Smooth muscle cell (in vitro differentiated cells): ENCODE results near the gene DDAH1. TPM values are rescaled to one million over a fixed set of nuclear protein-coding genes. Genes with fewer than 3 reads are reported as not detected.

Source experiments
- DNase-seq: peaks from one replicate; lab custom pipeline; 2025; ENCODE audit not compliant: unreplicated experiment; lab: John Stamatoyannopoulos, UW
- H2AFZ ChIP-seq: fragments of 200-600 bp; sonication (generic); 2 replicates; pipeline ENCODE4 v1.6.0; 2016; ENCODE audit warnings: antibody characterized with exemption, low read depth, mild to moderate bottlenecking
- H3F3A ChIP-seq: fragments of 200-600 bp; sonication (generic); 2 replicates; pipeline ENCODE4 v1.6.0; 2017; ENCODE audit warnings: antibody characterized with exemption, low read depth
- H3K27ac ChIP-seq: fragments of 200-600 bp; sonication (generic); 2 replicates; pipeline ENCODE4 v1.5.1; 2016; ENCODE audit warnings: low read depth, mild to moderate bottlenecking
- H3K27me3 ChIP-seq: fragments of 200-600 bp; sonication (generic); 2 replicates; pipeline ENCODE4 v1.6.1; 2016; ENCODE audit warnings: low read depth, mild to moderate bottlenecking
- H3K36me3 ChIP-seq: fragments of 200-600 bp; sonication (generic); 2 replicates; pipeline ENCODE4 v1.5.1; 2016; ENCODE audit warnings: low read depth
- H3K4me1 ChIP-seq: fragments of 200-600 bp; sonication (generic); 2 replicates; pipeline ENCODE4 v1.5.1; 2016; ENCODE audit warnings: low read depth
- H3K4me2 ChIP-seq: fragments of 200-600 bp; sonication (generic); 2 replicates; pipeline ENCODE4 v1.6.0; 2016; ENCODE audit warnings: mild to moderate bottlenecking
- H3K4me3 ChIP-seq: fragments of 200-600 bp; sonication (generic); 2 replicates; pipeline ENCODE4 v1.5.1; 2016; ENCODE audit warnings: mild to moderate bottlenecking
- H3K79me2 ChIP-seq: fragments of 200-600 bp; sonication (generic); 2 replicates; pipeline ENCODE4 v1.6.0; 2016; ENCODE audit warnings: low read depth, mild to moderate bottlenecking
- H3K9ac ChIP-seq: fragments of 200-600 bp; sonication (generic); 2 replicates; pipeline ENCODE4 v1.6.0; 2016; ENCODE audit warnings: low read depth
- H3K9me3 ChIP-seq: fragments of 200-600 bp; sonication (generic); replicated peaks from 2 replicates; pipeline ENCODE4 v1.5.1; 2016; ENCODE audit warnings: low read depth
- H4K20me1 ChIP-seq: fragments of 200-600 bp; sonication (generic); 2 replicates; pipeline ENCODE4 v1.6.0; 2016; ENCODE audit warnings: low read depth
- WGBS: methylation state at CpG from one replicate; pipeline ENCODE4 v1.1.7; 2016; ENCODE audit warnings: low lambda C conversion rate; 5-methylcytosine and 5-hydroxymethylcytosine counted together
- polyA plus RNA-seq: library from polyadenylated mRNA; unstranded; fragments of >200 nt; fragmentation: Nextera tagmentation; extraction: Ambion mirVana; gene quantifications from 2 replicates; pipeline ENCODE4 v1.2.1, GENCODE V29; 2016
- total RNA-seq: library from RNA; depleted of rRNA; stranded (reverse); fragments of >200 nt; gene quantifications from 2 replicates; pipeline ENCODE4 v1.2.3, GENCODE V29; 2014
- TF ChIP-seq, protein P1 (sequence below): fragments of 200-600 bp; sonication (generic); IDR thresholded peaks from 2 replicates; pipeline ENCODE4 v1.5.1; 2017; ENCODE audit warnings: borderline replicate concordance, mild to moderate bottlenecking, antibody characterized with exemption; ENCODE audit not compliant: insufficient read depth, poor library complexity, severe bottlenecking

DDAH1 gene
- total and polyA plus RNA-seq, 2 experiments from 2014 or later, result 13.8 to 30.8 TPM

DNA sequence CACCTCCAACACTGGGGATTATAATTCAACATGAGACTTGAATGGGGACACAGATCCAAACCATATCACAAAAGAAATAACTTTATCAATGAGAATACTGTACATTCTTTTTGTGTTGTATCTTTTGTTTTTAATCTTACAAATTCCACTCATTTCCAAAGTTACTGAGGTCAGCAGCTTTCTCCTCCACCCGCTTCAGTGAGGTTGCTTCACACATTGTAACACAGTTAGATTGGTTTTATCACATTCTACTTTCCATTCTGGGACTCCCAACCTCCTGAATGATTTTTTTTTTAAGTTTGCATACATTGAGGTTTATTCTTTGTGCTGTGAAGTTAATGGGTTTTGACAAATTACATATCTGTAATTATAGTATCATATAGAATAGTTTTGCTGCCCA is 43.8 kb downstream of the DDAH1 start:
- Histone ChIP-seq H3K4me2 (no peak overlapping the region), H3K27me3 (no peaks in the 10 kb centered on the region), H3K9me3 (no peaks in the 10 kb centered on the region), H3K4me3 (no peak overlapping the region), H3K9ac (no peak overlapping the region), H4K20me1 (peaks cover under 1% of the 10 kb centered on the region), H3K4me1 (no peaks in the 10 kb centered on the region), H3K36me3 (no peaks in the 10 kb centered on the region), H3K27ac (no peak overlapping the region), H3F3A (no peaks in the 10 kb centered on the region), H3K79me2 (no peaks in the 10 kb centered on the region), H2AFZ (no peak overlapping the region)
- DNase-seq, result no peak
- TF ChIP-seq, protein P1, sequence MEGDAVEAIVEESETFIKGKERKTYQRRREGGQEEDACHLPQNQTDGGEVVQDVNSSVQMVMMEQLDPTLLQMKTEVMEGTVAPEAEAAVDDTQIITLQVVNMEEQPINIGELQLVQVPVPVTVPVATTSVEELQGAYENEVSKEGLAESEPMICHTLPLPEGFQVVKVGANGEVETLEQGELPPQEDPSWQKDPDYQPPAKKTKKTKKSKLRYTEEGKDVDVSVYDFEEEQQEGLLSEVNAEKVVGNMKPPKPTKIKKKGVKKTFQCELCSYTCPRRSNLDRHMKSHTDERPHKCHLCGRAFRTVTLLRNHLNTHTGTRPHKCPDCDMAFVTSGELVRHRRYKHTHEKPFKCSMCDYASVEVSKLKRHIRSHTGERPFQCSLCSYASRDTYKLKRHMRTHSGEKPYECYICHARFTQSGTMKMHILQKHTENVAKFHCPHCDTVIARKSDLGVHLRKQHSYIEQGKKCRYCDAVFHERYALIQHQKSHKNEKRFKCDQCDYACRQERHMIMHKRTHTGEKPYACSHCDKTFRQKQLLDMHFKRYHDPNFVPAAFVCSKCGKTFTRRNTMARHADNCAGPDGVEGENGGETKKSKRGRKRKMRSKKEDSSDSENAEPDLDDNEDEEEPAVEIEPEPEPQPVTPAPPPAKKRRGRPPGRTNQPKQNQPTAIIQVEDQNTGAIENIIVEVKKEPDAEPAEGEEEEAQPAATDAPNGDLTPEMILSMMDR, result no peak
- 94% methylated on average over 1 of the region's 1 CpG for WGBS

DNA sequence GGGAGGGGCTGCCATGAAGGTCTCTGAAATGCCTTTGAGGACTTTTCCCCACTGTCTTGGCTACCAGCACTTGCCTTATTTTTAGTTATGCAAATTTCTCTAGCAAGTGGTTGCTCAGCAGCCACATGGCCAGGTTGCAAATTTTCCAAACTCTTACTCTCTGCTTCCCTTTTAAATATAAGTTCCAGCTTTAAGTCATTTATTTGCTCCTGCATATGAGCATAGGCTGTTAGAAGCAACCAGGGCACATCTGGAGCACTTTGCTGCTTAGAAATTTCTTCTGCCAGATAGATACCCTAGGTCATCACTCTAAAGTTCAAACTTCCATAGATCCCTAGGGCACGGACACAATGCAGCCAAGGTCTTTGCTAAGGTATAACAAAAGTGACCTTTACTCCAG is 44.8 kb downstream of the DDAH1 start:
- no peaks in the 10 kb centered on the region for H3F3A ChIP-seq
- no peaks in the 10 kb centered on the region for H3K27me3 ChIP-seq
- H3K36me3 ChIP-seq, result no peaks in the 10 kb centered on the region
- no peak overlapping the region for H3K27ac ChIP-seq
- H3K9ac ChIP-seq, result no peak overlapping the region
- WGBS, result 0% methylated on average over 1 of the region's 1 CpG
- H3K4me2 ChIP-seq, result no peak overlapping the region
- no peaks in the 10 kb centered on the region for H4K20me1 ChIP-seq
- H2AFZ ChIP-seq, result no peak overlapping the region
- no peak overlapping the region for H3K4me3 ChIP-seq
- TF ChIP-seq, protein P1, result no peak
- H3K9me3 ChIP-seq, result no peaks in the 10 kb centered on the region
- H3K4me1 ChIP-seq, result no peaks in the 10 kb centered on the region
- no peak for DNase-seq
- no peaks in the 10 kb centered on the region for H3K79me2 ChIP-seq

DNA sequence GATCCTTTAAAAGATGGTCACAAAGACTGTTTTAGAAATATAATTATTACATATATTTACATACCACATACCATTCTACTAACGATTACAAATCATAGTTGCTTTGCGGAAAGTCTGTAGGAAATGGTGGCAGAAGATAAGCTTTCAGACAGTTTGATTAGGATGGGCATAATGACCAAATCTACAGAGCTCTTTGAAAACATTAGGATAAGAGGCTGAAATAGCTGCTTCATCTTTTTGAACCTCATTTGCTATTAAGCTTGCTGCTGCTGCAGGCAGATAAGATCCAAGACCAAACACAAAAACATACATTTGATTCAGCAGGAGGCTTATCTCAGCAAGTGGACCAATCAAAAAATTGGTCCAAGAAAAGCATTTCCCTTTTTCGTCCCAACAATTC is 47.1 kb downstream of the DDAH1 start:
- no peaks in the 10 kb centered on the region for H3K9me3 ChIP-seq
- H3K27ac ChIP-seq, result no peak overlapping the region
- H3F3A ChIP-seq, result no peaks in the 10 kb centered on the region
- H3K4me3 ChIP-seq, result no peak overlapping the region
- no peaks in the 10 kb centered on the region for H3K36me3 ChIP-seq
- no peaks in the 10 kb centered on the region for H3K27me3 ChIP-seq
- H3K79me2 ChIP-seq, result no peaks in the 10 kb centered on the region
- no peak for DNase-seq
- 55% methylated on average over 3 of the region's 3 CpGs for WGBS
- H3K4me1 ChIP-seq, result no peaks in the 10 kb centered on the region
- H2AFZ ChIP-seq, result no peak overlapping the region
- no peaks in the 10 kb centered on the region for H4K20me1 ChIP-seq
- H3K9ac ChIP-seq, result no peak overlapping the region
- no peak overlapping the region for H3K4me2 ChIP-seq
- TF ChIP-seq, protein P1, result no peak

DNA sequence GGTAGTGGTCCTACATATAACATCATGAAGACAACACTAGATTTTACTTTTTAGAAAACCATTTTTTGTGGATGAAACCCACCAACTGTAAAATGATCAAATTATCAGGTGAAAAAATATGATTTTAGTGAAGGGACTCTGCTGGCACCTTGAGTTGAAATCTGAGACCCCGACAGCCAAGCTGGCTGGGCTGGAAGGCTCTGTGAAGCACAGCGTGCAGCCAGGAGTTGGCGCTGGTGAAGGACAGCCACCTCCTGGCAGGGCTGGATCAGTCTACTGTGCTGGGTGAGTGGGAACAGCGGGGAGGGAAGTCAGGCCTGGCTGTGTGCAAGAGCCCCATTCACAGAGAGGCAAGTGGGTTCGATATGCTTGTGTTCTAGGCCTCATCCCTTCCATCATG is 47.9 kb downstream of the DDAH1 start:
- no peak for DNase-seq
- no peaks in the 10 kb centered on the region for H3K9me3 ChIP-seq

More for the DNA sequence above, 47.9 kb downstream of the DDAH1 start:
- Histone ChIP-seq H4K20me1 (no peaks in the 10 kb centered on the region), H3K4me3 (no peak overlapping the region), H3K27ac (no peak overlapping the region), H3K4me1 (no peaks in the 10 kb centered on the region), H3K9ac (no peak overlapping the region), H3K4me2 (no peak overlapping the region), H2AFZ (no peak overlapping the region), H3F3A (no peaks in the 10 kb centered on the region), H3K27me3 (no peaks in the 10 kb centered on the region), H3K36me3 (no peaks in the 10 kb centered on the region), H3K79me2 (no peaks in the 10 kb centered on the region)
- WGBS, result 77% methylated on average over 5 of the region's 5 CpGs
- TF ChIP-seq, protein P1, result no peak
